ENCODE measurements around the gene HCN2.

HCN2 gene

DNA sequence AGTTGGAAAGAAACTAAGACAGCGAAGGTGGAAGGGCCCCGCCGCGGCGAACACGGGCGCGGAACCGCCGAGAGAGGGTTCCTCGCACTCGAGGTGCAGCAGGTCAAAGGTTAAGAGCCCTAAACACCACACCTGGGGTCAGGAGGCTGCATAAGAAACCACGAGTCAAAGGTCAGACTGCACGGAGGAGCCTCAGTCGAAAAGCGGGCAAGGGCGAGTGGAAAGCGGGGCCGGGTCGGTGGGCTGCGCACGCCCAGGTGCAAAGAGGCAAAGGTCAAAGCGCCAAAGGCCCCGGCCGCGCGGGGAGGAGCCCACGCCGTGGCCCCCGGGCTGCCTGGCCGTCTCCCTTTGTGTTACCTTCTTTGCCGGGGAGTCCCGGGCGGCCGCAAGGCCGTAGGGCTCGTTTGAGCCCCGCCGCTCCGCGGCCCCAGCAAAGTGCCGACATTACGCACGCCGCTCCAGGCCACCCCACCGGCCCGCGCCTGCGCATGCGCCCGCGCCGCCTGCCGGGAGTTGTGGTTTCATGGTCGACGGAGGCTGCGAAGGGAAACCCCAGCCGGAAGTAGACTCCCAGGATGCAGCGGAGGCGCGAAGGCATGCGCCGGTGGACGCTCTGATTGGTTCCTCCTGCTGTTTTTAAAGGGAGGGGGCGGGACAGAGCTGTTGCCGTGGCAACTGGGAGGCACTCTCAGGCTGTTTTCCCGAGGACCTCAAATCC lies 43.5 kb downstream of the HCN2 start, which contains the start of gene POLRMT:
Gene POLRMT, minus strand, starts transcription at position 470 of the 718 bp plus-strand sequence. Its CDS starts 25 bp downstream, at position 445.
- peaks cover 14% of the 10 kb centered on the region for H3K4me1 ChIP-seq (ENCODE audit: insufficient read depth, low read length, severe bottlenecking)
- no peaks in the 10 kb centered on the region for H3K27me3 ChIP-seq (ENCODE audit: insufficient read depth, low read length)
- H3K4me2 ChIP-seq (ENCODE audit: low read length) = peak within 1 kb of the TSS; percentile 77
- no peak for TF ChIP-seq EZH2 (IDR thresholded peaks at IDR 0.05; ENCODE audit: borderline replicate concordance, low read length)
- TF ChIP-seq, protein P1, sequence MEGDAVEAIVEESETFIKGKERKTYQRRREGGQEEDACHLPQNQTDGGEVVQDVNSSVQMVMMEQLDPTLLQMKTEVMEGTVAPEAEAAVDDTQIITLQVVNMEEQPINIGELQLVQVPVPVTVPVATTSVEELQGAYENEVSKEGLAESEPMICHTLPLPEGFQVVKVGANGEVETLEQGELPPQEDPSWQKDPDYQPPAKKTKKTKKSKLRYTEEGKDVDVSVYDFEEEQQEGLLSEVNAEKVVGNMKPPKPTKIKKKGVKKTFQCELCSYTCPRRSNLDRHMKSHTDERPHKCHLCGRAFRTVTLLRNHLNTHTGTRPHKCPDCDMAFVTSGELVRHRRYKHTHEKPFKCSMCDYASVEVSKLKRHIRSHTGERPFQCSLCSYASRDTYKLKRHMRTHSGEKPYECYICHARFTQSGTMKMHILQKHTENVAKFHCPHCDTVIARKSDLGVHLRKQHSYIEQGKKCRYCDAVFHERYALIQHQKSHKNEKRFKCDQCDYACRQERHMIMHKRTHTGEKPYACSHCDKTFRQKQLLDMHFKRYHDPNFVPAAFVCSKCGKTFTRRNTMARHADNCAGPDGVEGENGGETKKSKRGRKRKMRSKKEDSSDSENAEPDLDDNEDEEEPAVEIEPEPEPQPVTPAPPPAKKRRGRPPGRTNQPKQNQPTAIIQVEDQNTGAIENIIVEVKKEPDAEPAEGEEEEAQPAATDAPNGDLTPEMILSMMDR (IDR thresholded peaks at IDR 0.05; ENCODE audit: low read length) = no peak
- peak within 1 kb of the TSS; percentile 99 for H3K4me3 ChIP-seq (ENCODE audit: low read depth, low read length, poor library complexity, severe bottlenecking)
- H4K20me1 ChIP-seq (ENCODE audit: insufficient read depth, low read length) = no peaks in the 10 kb centered on the region
- no peaks in the 10 kb centered on the region for H3K9me3 ChIP-seq (ENCODE audit: low read length)
- peak within 1 kb of the TSS; percentile 98 for H3K9ac ChIP-seq (ENCODE audit: low read length)
- peaks cover 29% of the 10 kb centered on the region for H3K36me3 ChIP-seq (ENCODE audit: insufficient read depth, low read length)
- no peaks in the 10 kb centered on the region for H3K79me2 ChIP-seq (ENCODE audit: insufficient read depth, low read length)
- peak within 1 kb of the TSS; percentile 95; the same call in 1 of the 2 replicates for H2AFZ ChIP-seq (ENCODE audit: low read length)
- H3K9me2 ChIP-seq (ENCODE audit: low read depth, low read length) = no peaks in the 10 kb centered on the region
- H3F3A ChIP-seq (ENCODE audit: insufficient read depth, low read length) = no peaks in the 10 kb centered on the region
- H3K27ac ChIP-seq (ENCODE audit: low read depth, low read length, poor library complexity, severe bottlenecking) = peak within 1 kb of the TSS; percentile 75

DNA sequence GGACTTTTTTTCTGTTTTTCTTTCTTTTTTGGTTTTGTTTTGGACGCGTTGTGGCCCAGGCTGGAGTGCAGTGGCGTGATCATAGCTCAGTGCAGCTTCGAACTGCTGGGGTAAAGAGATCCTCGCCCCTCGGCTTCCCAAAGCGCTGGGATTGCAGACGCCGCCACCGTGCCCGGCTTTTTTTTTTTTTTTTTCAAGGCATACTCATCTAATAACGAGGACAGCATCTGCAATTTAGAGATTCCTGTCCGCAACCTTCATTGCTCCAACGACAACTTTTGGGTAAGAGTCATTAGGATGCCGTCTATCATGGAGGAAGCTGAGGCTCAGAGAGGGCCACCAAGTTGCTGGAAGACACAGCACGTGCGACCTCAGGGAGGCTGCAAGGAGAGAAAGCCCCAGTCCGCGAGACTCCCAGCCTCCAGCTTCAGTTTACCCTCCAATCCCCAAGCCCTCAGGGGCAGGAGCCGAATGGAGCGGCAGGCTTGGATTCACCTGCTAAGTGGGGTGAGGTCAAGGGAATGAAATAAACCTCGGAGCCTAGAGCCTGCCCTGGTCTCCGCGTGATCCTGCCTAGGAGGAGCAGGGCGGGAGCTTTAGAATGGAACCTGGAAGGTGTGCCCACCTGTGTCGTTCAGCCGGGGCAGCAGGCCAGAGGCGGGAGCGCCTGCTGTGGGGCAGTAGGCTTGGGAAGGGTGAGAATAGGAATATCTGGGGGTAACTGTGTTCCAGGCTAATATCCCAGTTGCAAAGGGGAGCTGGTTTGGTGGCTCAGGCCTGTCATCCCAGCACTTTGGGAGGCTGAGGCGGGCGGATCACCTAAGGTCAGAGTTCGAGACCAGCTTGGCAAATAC lies 44.3 kb downstream of the HCN2 start:
- H3K4me2 ChIP-seq (ENCODE audit: low read length) = peak overlapping the region; percentile 77
- peak overlapping the region; percentile 95; the same call in 1 of the 2 replicates for H2AFZ ChIP-seq (ENCODE audit: low read length)
- no peaks in the 10 kb centered on the region for H3K9me3 ChIP-seq (ENCODE audit: low read length)
- peaks cover 21% of the 10 kb centered on the region for H3K36me3 ChIP-seq (ENCODE audit: insufficient read depth, low read length)
- H3K9me2 ChIP-seq (ENCODE audit: low read depth, low read length) = no peaks in the 10 kb centered on the region
- no peak overlapping the region for H3K27ac ChIP-seq (ENCODE audit: low read depth, low read length, poor library complexity, severe bottlenecking)
- no peaks in the 10 kb centered on the region for H3K79me2 ChIP-seq (ENCODE audit: insufficient read depth, low read length)
- H3K9ac ChIP-seq (ENCODE audit: low read length) = peak overlapping the region; percentile 69
- TF ChIP-seq EZH2 (IDR thresholded peaks at IDR 0.05; ENCODE audit: borderline replicate concordance, low read length) = no peak
- TF ChIP-seq, protein P1 (IDR thresholded peaks at IDR 0.05; ENCODE audit: low read length) = no peak
- peak overlapping the region; percentile 99 for H3K4me3 ChIP-seq (ENCODE audit: low read depth, low read length, poor library complexity, severe bottlenecking)
- peaks cover 16% of the 10 kb centered on the region for H3K4me1 ChIP-seq (ENCODE audit: insufficient read depth, low read length, severe bottlenecking)
- H4K20me1 ChIP-seq (ENCODE audit: insufficient read depth, low read length) = no peaks in the 10 kb centered on the region
- H3F3A ChIP-seq (ENCODE audit: insufficient read depth, low read length) = no peaks in the 10 kb centered on the region
- no peaks in the 10 kb centered on the region for H3K27me3 ChIP-seq (ENCODE audit: insufficient read depth, low read length)

DNA sequence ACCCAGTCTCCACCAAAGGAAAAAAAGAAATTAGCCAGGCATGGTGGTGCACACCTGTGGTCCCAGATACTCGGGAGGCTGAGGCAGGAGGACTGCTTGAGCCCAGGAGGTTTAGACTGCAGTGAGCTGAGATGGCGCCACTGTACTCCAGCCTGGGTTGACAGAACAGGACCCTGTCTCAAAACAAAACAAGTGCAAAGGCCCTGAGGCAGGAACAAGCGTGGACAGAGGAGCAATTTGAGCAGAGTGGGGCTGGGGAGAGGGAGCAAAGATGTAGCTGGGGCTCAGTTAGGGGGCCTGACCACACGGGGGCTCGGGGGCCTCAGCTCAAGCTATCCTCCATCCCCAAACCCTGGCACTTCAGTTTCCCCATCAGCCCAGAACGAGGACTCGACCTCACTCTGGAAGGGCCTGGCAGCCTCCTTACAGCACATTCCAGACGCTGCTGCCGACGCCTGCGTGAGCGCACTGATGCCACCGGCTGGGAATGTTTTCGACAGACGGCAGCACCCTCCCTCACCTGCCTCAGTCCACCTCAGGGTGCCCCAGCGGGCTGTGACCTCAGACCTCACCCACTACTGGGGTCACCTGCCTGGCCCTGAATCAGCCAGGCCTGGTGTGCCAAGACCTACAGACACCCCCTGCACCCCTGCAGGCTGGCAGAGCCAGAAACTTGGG lies 45.4 kb downstream of the HCN2 start:
- H3F3A ChIP-seq (ENCODE audit: insufficient read depth, low read length) = no peaks in the 10 kb centered on the region
- H3K36me3 ChIP-seq (ENCODE audit: insufficient read depth, low read length) = peaks cover 10% of the 10 kb centered on the region
- no peak overlapping the region for H3K4me2 ChIP-seq (ENCODE audit: low read length)
- no peak overlapping the region for H3K27ac ChIP-seq (ENCODE audit: low read depth, low read length, poor library complexity, severe bottlenecking)
- H3K9me2 ChIP-seq (ENCODE audit: low read depth, low read length) = no peaks in the 10 kb centered on the region
- H3K9me3 ChIP-seq (ENCODE audit: low read length) = no peaks in the 10 kb centered on the region
- no peak overlapping the region for H2AFZ ChIP-seq (ENCODE audit: low read length)
- H3K79me2 ChIP-seq (ENCODE audit: insufficient read depth, low read length) = no peaks in the 10 kb centered on the region
- H3K9ac ChIP-seq (ENCODE audit: low read length) = no peak overlapping the region
- no peak overlapping the region for H3K4me3 ChIP-seq (ENCODE audit: low read depth, low read length, poor library complexity, severe bottlenecking)
- H3K4me1 ChIP-seq (ENCODE audit: insufficient read depth, low read length, severe bottlenecking) = peaks cover 24% of the 10 kb centered on the region
- no peaks in the 10 kb centered on the region for H4K20me1 ChIP-seq (ENCODE audit: insufficient read depth, low read length)
- H3K27me3 ChIP-seq (ENCODE audit: insufficient read depth, low read length) = no peaks in the 10 kb centered on the region
- TF ChIP-seq, protein P1 (IDR thresholded peaks at IDR 0.05; ENCODE audit: low read length) = no peak
- TF ChIP-seq EZH2 (IDR thresholded peaks at IDR 0.05; ENCODE audit: borderline replicate concordance, low read length) = no peak

Data from OCI-LY1 (cell line).